GM19043 (cell line): ENCODE data around the gene MOB3B.

Experiments used
- ATAC-seq: cut with Tn5 transposase; IDR thresholded peaks from one replicate; pipeline ENCODE4 v1.9.1; 2021; ENCODE audit warnings: low read depth; ENCODE audit not compliant: unreplicated experiment

Gene MOB3B

DNA sequence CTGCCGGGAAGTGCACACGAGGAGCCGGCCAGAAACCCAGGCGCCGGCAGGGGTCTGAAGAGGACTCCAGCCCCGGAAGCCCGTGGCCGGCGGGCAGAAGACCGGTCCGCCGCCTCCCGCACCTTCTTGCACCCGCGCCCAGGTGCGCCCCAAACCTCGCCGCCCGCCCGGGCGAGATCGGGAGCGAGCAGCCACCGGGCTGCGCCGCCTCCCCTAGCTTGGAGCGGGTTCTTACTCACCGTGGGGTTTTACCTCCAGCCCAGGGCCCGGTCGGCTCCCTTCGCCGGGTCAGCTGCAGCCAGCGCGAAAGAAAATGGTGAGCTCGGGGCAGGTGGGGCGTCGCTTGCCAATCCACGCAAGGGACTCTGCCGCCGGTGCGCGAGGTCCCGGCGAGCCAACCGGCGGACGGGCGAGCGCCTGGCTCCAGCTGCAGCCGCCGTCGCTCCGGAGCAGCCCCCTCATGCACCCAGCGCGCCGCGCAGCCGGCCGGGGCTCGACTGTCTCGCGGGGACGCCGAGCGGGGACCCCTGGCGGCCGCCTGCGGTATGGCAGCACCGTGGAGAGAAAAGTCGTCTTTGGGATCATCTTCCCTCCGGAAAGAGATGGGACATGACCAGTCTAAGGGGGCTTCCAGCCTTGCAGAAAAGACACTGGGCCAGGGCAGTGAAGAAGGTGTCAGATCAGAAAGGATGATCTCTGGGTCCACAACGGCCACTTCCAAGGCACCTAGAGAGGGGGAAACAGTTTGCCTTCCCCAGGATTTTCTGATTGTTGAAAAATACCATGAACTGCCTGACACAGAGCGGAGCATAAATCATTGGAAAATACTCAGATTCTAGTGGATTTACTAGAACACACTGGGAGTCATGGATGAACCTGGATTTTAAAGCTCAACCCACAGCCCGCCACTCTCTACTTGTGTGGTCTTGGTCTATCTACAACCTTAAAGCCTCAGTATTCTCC lies at the start of gene MOB3B:
TSS of gene MOB3B (minus strand) at position 499 of the 963 bp plus-strand sequence. CDS start 74,264 bp downstream, outside the sequence.
- peak; percentile 69 for ATAC-seq

DNA sequence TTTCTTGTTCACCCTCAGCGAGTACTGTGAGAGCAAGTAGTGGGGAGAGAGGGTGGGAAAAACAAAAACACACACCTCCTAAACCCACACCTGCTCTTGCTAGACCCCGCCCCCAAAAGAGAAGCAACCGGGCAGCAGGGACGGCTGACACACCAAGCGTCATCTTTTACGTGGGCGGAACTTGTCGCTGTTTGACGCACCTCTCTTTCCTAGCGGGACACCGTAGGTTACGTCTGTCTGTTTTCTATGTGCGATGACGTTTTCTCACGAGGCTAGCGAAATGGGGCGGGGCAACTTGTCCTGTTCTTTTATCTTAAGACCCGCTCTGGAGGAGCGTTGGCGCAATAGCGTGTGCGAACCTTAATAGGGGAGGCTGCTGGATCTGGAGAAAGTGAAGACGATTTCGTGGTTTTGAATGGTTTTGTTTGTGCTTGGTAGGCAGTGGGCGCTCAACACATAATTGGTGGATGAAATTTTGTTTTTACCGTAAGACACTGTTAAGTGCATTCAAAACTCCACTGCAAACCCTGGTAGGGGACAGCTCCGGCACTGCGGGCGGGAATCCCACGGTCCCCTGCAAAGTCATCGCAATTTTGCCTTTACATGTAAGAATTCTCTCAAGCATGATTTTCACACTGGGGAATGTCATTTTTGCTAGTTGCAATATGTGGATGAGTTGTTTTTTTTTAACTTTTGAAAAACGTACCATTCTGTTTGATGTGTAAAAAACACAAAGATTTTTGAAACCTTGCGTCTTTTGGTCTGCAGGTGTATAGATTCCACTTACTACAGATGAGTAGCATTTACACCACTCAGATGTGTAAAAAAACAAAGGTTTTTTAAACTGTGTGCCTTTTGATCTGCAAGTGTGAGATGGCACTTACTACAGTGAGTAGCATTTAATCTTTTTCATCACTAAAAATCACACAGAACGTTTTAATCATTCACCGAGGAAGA lies 44.3 kb upstream of the MOB3B start:
- peak; percentile 78 for ATAC-seq

DNA sequence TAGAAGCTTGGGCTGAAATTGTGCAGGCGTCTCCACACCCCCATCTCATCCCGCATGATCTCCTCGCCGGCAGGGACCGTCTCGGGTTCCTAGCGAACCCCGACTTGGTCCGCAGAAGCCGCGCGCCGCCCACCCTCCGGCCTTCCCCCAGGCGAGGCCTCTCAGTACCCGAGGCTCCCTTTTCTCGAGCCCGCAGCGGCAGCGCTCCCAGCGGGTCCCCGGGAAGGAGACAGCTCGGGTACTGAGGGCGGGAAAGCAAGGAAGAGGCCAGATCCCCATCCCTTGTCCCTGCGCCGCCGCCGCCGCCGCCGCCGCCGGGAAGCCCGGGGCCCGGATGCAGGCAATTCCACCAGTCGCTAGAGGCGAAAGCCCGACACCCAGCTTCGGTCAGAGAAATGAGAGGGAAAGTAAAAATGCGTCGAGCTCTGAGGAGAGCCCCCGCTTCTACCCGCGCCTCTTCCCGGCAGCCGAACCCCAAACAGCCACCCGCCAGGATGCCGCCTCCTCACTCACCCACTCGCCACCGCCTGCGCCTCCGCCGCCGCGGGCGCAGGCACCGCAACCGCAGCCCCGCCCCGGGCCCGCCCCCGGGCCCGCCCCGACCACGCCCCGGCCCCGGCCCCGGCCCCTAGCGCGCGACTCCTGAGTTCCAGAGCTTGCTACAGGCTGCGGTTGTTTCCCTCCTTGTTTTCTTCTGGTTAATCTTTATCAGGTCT lies 43.5 kb upstream of the MOB3B start, which contains the start of gene C9orf72:
TSS of gene C9orf72 (minus strand) at position 564 of the 716 bp plus-strand sequence. CDS start 6,361 bp downstream, outside the sequence.
- peak; percentile 51 for ATAC-seq

DNA sequence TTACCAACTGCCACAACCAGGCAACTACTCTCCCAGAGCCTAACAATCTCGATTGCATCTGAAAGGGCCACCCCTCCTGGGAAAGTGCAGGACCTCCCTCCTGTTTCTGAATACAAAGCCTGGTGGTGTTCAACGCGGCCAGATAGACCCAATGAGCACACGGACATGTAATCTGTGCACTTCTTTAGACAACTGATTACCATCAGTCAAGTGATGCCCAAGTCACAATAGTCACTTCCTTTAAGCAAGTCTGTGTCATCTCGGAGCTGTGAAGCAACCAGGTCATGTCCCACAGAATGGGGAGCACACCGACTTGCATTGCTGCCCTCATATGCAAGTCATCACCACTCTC lies 42.9 kb upstream of the MOB3B start:
- ATAC-seq = peak; percentile 36

DNA sequence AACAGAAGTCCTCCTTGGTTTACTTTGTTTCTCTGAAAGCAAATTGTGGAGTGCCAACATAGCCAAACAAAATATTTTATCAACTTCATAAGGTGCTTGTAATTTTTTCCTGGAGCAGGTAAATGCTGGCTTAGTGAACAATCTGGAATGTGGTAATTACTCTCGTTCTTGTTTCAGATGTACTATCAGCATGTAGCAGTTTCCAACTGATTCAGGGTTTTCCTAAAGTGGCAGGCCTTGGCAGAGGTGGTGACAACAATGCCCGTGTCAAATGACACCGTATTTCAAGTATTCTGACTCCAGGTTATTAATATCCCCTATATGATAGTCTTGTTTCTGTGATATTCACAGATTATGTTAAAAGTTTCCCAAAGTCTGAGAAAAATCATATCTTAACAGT lies 42.4 kb upstream of the MOB3B start:
- no peak for ATAC-seq

DNA sequence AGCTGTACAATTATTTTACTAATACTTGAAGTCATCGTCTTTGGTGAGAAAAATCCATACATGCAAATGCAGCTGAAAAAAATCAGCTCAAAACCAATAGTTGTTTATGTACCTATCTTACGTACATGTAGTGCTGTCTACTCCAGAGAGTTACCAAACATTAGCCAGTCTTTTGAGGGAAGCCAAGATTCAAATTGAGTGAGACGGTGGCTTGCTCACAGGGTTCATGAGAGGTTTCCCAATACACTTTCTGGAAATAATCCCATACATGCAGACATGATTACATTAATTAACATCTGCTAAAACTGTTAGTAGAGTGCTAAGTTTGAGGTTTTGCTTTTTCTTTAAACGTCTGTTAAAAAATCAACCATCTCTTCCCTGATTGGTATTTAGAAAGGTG lies 41.4 kb upstream of the MOB3B start:
- ATAC-seq = no peak

DNA sequence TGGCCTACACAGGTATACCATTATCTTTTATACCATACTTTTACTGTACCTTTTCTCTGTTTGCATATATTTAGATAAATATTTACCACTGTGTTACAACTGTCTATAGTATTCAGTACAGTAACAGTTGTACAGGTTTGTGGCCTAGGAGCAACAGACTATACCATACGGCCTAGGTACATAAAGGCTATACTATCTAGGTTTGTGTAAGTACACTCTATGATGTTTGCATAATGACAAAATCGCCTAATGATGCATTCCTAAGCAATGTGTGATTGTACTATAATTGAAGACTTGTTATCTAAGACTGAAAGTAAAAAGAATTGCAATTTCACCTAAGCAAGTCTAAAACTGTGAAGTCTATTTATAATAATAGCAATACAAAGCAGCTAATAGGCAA lies 39.8 kb upstream of the MOB3B start:
- no peak for ATAC-seq

DNA sequence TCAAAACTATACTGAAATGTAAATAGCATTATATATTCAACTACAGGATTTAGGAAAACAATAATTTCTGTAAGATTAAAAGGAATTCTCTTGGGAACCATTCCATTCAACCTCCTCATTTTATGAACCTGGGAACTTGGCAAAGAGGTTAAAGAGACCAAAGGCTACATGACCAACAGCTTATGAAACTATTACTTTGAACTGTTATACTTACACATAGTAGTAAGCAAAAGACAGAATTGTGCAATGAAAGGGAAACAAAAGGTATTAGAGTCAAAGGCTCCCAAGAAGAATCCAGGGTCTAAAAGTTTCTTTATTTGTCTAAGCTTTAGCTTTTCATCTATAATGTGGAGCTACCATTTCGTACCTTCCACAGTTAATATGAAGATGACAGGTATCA lies 36.5 kb upstream of the MOB3B start:
- ATAC-seq = no peak

DNA sequence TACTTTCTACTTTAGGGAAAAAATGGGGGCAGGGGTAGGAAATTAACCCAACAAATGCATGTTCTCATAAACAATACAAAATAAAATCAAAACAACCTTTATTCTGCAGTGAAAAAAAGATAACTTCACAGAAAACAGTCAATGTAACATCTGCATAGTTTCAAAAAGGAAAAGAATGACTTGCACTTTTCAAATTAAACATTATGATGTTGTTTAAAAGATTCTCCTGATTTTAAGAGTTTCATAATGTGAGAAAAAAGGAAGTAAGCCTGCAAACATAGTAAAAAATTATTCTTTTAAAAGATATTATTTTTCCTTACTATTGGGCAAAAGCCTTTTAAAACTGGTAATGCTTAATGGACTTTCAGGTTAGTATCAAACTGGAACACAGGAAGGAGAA lies 36.1 kb upstream of the MOB3B start:
- no peak for ATAC-seq

DNA sequence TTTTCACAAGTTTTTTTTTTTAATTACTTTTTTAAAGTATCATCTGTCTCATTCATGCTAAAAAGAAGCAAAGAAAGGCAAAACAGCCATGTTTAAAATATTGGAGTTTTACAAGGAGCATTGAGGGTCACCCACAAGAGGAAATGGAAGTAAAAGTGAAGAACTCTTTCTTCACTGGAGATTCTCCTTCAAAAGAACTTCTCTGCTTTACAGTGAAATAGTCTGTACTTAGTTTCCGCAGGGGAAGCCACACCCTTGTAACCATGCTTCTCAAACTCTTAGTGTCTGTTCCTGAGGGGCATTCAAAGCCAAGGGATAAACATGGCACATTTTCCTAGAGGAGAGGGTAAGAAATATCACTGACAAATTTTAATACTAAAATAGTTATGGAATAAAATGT lies 35.1 kb upstream of the MOB3B start:
- ATAC-seq = no peak

DNA sequence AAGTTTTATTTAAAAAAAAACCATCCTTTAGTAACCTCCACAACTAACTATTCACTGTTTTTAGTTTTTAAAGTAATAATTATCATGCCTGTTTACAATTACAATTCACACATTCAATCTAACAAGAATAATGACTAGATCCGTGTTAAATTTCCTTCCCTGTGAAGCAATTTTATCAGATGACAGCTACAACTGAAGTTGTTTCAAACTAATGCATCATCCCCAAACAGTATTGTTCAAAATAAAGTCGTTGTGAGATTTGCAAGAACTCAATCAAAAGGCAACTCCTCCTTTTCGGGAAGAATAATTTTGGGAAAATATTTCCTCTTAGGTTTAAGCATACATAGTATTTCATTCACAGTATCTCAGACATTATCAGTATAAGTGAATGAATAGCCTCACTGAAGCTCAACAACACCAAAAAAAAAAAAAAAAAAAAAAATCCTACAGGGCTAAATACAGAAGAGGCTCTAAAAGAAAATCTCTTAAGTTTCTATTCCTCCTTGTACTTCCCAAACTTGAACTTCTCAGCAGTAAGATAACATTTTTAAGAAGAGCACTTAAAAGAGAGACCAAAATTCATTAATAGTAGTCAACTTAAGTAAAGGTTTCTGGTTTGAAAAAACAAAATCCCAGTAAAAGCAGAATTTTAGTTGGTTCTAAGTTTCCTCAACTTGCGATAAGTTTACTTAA lies 34.3 kb upstream of the MOB3B start:
- ATAC-seq = no peak

DNA sequence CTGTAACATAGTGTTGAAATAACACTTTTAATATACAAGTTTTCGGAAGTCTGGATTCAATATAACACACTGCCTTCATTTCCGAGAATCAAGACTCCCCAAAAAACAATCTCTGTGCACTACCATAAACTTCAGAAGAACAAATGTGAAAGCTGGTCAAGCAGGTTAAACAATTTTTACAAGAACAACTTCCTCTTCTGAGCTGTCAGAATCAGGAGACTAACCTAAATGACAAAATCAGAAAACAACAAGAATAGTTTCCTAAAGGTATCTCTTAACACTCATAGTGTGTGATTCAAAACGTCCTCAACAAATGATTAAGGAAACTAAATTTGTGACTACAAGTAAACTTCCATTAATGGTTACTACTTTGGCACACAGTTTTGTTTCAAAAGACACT lies 32.1 kb upstream of the MOB3B start:
- ATAC-seq = no peak

DNA sequence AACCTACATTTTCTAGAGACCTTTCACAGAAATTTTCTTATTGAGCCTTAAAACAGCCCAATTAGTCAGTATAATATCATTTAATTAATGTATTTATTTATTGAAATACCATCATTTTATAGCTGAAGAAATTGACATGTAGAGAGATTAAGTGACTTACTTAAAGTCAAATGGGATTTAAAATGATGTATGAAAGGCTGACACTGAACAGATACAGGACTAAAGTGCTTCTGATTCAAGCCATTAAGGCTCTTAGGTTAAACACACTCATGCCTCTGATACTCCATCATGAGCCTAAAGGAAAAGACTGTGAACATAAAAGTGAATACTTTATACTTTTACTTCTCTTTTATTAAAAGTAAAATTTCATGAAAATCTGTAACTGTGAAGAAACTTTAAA lies 30.8 kb upstream of the MOB3B start:
- no peak for ATAC-seq

DNA sequence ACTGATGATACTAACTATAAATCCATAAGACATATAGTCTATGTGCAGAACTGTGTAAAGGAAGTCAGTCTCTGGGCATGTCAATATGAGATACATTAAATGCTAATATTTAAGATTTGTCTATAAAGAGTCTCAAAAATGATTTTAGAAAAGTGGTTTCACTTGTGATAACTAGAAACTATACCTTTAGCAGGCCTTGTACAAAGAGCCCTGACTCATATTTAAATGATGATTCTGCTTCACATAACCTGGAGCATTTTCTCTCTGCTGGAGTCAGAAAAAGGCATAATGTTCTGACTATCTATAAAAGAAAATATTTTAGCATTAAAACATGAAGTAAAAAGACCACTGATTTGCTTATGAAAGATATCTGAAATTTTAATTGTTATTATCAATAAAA lies 28.7 kb upstream of the MOB3B start:
- no peak for ATAC-seq

DNA sequence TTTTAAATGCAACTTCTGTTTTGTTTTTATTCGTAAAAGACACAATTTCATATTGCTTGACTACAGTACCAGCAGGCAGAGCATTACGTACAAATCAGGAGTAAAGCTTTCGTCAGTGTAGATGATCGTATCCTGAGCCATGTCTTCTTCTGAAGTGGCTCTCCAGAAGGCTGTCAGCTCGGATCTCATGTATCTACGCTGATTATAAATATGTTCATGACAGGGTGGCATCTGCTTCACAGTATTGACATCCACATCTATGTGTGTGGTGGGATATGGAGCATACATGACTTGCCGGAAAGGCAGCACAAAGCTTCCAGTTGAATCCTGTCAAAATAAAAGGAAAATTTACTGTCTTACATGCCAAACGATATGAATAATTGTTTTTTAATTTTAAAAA lies 26.9 kb upstream of the MOB3B start:
- no peak for ATAC-seq

DNA sequence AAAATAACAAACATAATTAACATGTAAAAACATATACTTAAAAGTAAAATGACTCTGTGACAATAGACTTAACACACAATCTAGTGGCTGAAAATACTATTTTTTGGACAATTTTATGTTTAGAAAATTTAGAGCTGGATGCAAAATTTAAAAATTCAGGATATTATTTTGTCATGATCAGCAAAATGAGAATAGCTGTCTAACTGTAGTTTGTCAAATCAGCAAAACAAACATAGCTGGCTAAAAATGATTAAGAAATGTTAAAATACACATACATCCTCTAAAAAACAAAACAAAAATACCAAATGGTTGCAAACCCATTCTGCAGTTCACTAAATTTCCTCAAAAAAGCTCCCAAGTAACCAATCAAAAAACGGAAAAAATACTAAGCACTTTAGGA lies 25.1 kb upstream of the MOB3B start:
- ATAC-seq = no peak

DNA sequence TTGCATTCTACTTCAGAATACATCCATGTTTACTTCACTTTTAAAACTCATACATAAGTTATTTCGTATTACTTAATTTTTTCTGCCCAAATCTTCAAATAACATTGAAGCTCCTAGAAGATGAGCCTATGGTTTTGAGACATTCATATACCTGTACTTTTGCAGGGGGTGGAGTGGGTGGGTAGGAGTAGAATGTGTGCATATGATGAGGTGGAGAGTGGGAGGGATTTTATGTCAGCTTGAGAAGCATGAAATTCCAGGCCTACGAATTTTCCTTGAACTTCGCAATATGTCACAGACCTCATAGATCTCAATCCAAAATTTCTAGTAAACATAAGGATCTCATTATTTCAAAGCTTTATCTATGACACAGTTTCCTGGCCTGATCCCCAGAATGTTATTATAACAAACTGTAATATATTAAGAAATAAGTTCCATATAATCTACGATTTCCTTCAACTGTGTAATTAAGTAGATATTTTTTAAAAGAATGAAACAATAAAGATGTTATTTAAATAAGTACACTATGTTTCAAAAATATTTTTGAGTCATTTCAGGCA lies 19.7 kb upstream of the MOB3B start:
- no peak for ATAC-seq

DNA sequence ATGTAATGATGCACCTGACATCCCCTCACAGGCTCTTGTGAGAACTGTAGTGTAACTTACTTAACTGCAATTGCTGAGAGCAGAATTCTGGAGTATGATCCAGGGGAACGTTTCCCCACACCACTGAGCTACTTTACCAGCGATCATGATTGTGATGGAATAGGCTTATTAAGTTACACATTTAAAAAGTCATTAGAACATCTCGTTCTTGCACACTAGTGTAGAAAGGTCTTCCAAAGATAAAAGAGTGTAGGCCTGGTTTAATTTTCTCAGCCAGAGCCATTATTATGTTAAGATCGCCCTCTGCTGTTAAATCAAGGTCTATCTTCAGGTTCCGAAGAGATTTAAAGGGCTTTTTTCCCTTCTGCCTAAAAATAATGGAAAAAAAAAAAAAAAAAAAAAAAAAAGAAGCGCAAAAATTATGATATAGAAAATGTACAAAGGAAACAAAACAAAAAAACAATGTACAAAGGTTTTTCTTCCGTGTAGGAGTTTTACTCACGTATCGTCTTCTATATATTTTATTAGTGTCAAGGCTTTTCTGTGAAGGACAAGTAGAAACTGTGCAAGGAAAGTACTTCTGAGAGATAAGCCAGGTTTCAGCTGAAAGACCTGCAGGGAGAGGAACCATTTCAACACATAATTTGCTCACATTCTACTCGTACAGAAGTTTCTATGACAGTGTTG lies 18.6 kb upstream of the MOB3B start:
- ATAC-seq = no peak

DNA sequence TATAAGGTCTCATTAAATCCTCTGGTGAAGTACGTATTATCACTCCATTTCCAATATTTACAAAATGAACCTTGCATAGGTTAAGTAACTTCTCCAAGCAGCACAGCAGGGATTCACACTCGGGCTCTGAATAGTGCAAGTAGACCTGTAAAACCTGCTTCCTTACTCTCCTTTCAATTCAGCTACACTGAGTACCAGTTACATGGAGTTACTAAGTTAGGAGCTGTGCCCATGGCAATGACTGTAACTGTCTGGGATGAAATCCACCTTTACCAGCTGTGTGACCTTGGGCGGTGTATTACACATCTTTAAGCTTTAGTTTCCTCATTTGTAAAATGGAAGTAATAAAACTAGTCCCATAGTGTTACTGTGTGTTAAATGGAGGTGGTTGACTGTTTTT lies 15.9 kb upstream of the MOB3B start:
- ATAC-seq = no peak
